Pancreas (tissue), 10 donors: ENCODE measurements around the gene DNM3. TPM values are rescaled to one million over a fixed set of nuclear protein-coding genes. Genes with fewer than 3 reads are reported as not detected.

ENCODE experiments used
- ATAC-seq, 4 donors: fragments of 200-7000 bp; cut with Tn5 transposase; one replicate each; pipeline versions ENCODE4 v1.8.0 to v1.9.1; 2020; ENCODE audit warnings: mild to moderate bottlenecking in 4 of 4, moderate library complexity in 4 of 4
- DNase-seq, 6 donors: peaks; one replicate each; pipeline ENCODE4 v3.0.0-alpha.2; 2020
- FAIRE-seq: peaks from 2 replicates; lab custom pipeline; 2012; peaks lifted over from hg19 to GRCh38; lab: Jason Lieb, UNC
- H3K27ac ChIP-seq, 4 donors: fragments of 200-600 bp; sonication (generic); 1 replicate in 3 of 4; 2 replicates in 1 of 4; pipeline versions ENCODE4 v1.5.0 to v1.8.0; 2020
- H3K27me3 ChIP-seq, 4 donors: fragments of 200-600 bp; one replicate each; pipeline ENCODE4 v1.8.0; 2021
- H3K36me3 ChIP-seq, 3 donors: fragments of 200-600 bp; sonication (generic) in 1 of 3; one replicate each; pipeline versions ENCODE4 v1.5.0 to v1.8.0; 2020 to 2021
- H3K4me1 ChIP-seq, 3 donors: fragments of 200-600 bp; one replicate each; pipeline ENCODE4 v1.8.0; 2021
- H3K4me3 ChIP-seq, 4 donors: fragments of 200-600 bp; sonication (generic) in 2 of 4; one replicate each; pipeline versions ENCODE4 v1.5.0 to v1.8.0; 2020 to 2021
- H3K9me3 ChIP-seq, 4 donors: fragments of 200-600 bp; one replicate each; pipeline ENCODE4 v1.8.0; 2021
- CTCF ChIP-seq, 4 donors: fragments of 200-600 bp; sonication (generic) in 3 of 4; IDR thresholded peaks; one replicate each; pipeline versions ENCODE4 v1.5.0 to v1.8.0; 2021; ENCODE audit warnings: antibody characterized with exemption in 4 of 4
- WGBS, 2 donors: extraction: QIAGEN DNeasy Blood & Tissue Kit; methylation state at CpG; one replicate each; pipeline ENCODE4 v1.1.7; 2013; 5-methylcytosine and 5-hydroxymethylcytosine counted together
- intact Hi-C, 3 donors: fragments of 100-400 bp; cut with DNase I; formaldehyde crosslinking; loops; one replicate each; pipeline versions ENCODE4 v1.11.1 to v1.14.2; 2022
- polyA plus RNA-seq, 2 donors: library from polyadenylated mRNA; stranded (reverse); fragments of 200-250 nt; gene quantifications; one replicate each; pipeline ENCODE4 v1.2.3, GENCODE V29; 2013
- total RNA-seq, 6 donors: library from RNA; stranded (reverse); fragmentation: NEBNext Ultra II Directional in 4 of 6; extraction: Animal tissue kit (Norgen Biotek cat#: 25700) in 4 of 6; gene quantifications; one replicate each; pipeline versions ENCODE4 v1.2.1 to v1.2.4, GENCODE V29; 2021 to 2023
- donor health status: healthy with polysubstance abuse.
- donor health status: DM: no; HTN: no; CAD: no; lungs with moderate emphysema.
- donor health status: DM: no; HTN: no; CAD: no.
- donor health status: control.
- donor health status: control.
- donor health status: Bipolar disorder and iron deficiency.
- donor health status: DM: yes; HTN: yes; CAD: no.
- donor health status: DM: no; HTN: no; CAD: no.
- donor health status: DM: no; HTN: no; CAD: no.
- donor health status: DM: yes; HTN: yes; CAD: no.

DNM3 gene
- total and polyA plus RNA-seq, 8 donors = 0.40 to 1.3 (median 0.78) TPM

- no peak for TF ChIP-seq CTCF (IDR thresholded peaks at IDR 0.05)
- no peak for ATAC-seq
- WGBS, 2 donors = 86 to 89% methylated on average over 2 of the region's 2 CpGs
- intact Hi-C loops = no loop called here
- Histone ChIP-seq H3K9me3 (no peaks in the 10 kb centered on the region), H3K36me3 (no peaks in the 10 kb centered on the region), H3K4me3 (no peak overlapping the region), H3K27me3 (peaks cover 0 to 5% (median 0%) of the 10 kb centered on the region in 4 donors), H3K4me1 (no peaks in the 10 kb centered on the region), H3K27ac (no peak overlapping the region)
- FAIRE-seq = no peak
- no peak for DNase-seq
These were observed 157.4 kb downstream of the DNM3 start for GRCh38 chr1:171998711-171999110.

- Histone ChIP-seq H3K9me3 (no peaks in the 10 kb centered on the region), H3K36me3 (no peaks in the 10 kb centered on the region), H3K4me1 (no peaks in the 10 kb centered on the region), H3K27ac (no peak overlapping the region), H3K27me3 (peaks cover 0 to 5% (median 0%) of the 10 kb centered on the region in 4 donors), H3K4me3 (no peak overlapping the region)
- no peak for TF ChIP-seq CTCF (IDR thresholded peaks at IDR 0.05)
- WGBS, 2 donors = 61 to 78% methylated on average over 2 of the region's 2 CpGs
- ATAC-seq (no peak), DNase-seq (no peak), FAIRE-seq (no peak)
- intact Hi-C loops = loop anchor here in 1 of 3 donors (10.0 kb wide), 1 partner anchor 425 kb away; the partner anchor contains the start of gene C1orf105
These were observed 158.5 kb downstream of the DNM3 start for GRCh38 chr1:171999756-172000155.

GRCh38 chr1:172001288-172001687 is 160.0 kb downstream of the DNM3 start:
- intact Hi-C loops = loop anchor here in 1 of 3 donors (10.0 kb wide), 1 partner anchor 424 kb away; the partner anchor contains the start of gene C1orf105
- 74 to 79% methylated on average over 3 of the region's 3 CpGs for WGBS, 2 donors
- no peak for ATAC-seq
- peaks cover 0 to 3% (median 0%) of the 10 kb centered on the region in 3 donors for H3K4me1 ChIP-seq
- no peak for FAIRE-seq
- no peaks in the 10 kb centered on the region for H3K27me3 ChIP-seq
- H3K27ac ChIP-seq = no peak overlapping the region
- H3K36me3 ChIP-seq = no peaks in the 10 kb centered on the region
- H3K9me3 ChIP-seq = no peaks in the 10 kb centered on the region
- TF ChIP-seq CTCF (IDR thresholded peaks at IDR 0.05) = no peak
- no peak for DNase-seq
- H3K4me3 ChIP-seq = no peak overlapping the region

GRCh38 chr1:172002725-172003345 is 161.5 kb downstream of the DNM3 start:
- Histone ChIP-seq H3K4me1 (peaks cover 0 to 3% (median 0%) of the 10 kb centered on the region in 3 donors), H3K27me3 (no peaks in the 10 kb centered on the region), H3K4me3 (no peak overlapping the region), H3K36me3 (no peaks in the 10 kb centered on the region), H3K27ac (no peak overlapping the region), H3K9me3 (no peaks in the 10 kb centered on the region)
- ATAC-seq (peak in 3 of 4 donors; percentile 50 to 62 (median 58)), DNase-seq (peak in 1 of 6 donors; percentile 18), FAIRE-seq (peak; percentile 95)
- 6 to 12% methylated on average over 3 of the region's 3 CpGs for WGBS, 2 donors
- TF ChIP-seq CTCF (IDR thresholded peaks at IDR 0.05) = peak in 3 of 4 donors; percentile 30 to 46 (median 31)
- intact Hi-C loops = loop anchor here in 1 of 3 donors (10.0 kb wide), 1 partner anchor 422 kb away; the partner anchor contains the start of gene C1orf105
